ENCODE data around the gene BOC. TPM values are rescaled to one million over a fixed set of nuclear protein-coding genes. Genes with fewer than 3 reads are reported as not detected.

BOC gene
- polyA plus RNA-seq, 1 donor from 2014 or later = 0.53 TPM

GRCh38 chr3:113247068-113247467, 35.7 kb downstream of the BOC start:
- H3F3A ChIP-seq (ENCODE audit: insufficient read depth, low read length, poor library complexity, severe bottlenecking) = peaks cover 5% of the 10 kb centered on the region
- H3K4me3 ChIP-seq (ENCODE audit: low read length) = no peak overlapping the region
- H3K9ac ChIP-seq (ENCODE audit: low read length) = no peak overlapping the region
- H2AFZ ChIP-seq (ENCODE audit: low read depth, low read length) = no peak overlapping the region
- H3K27ac ChIP-seq (ENCODE audit: low read length) = no peak overlapping the region
- H3K9me2 ChIP-seq (ENCODE audit: insufficient read depth, low read length) = no peaks in the 10 kb centered on the region
- peaks cover 40% of the 10 kb centered on the region for H3K79me2 ChIP-seq (replicated peaks; ENCODE audit: insufficient read depth, low read length)
- H3K36me3 ChIP-seq (ENCODE audit: insufficient read depth, low read length) = no peaks in the 10 kb centered on the region
- H3K4me2 ChIP-seq (ENCODE audit: low read length) = no peak overlapping the region
- H3K27me3 ChIP-seq (ENCODE audit: insufficient read depth, low read depth, low read length) = no peaks in the 10 kb centered on the region
- H4K20me1 ChIP-seq (ENCODE audit: insufficient read depth) = no peaks in the 10 kb centered on the region
- TF ChIP-seq EZH2 (IDR thresholded peaks at IDR 0.05; ENCODE audit: borderline replicate concordance, insufficient read depth, low read length, poor library complexity, severe bottlenecking) (no peak), CTCF (IDR thresholded peaks at IDR 0.05; ENCODE audit: poor library complexity, severe bottlenecking) (no peak), SMC3 (conservative IDR thresholded peaks at IDR 0.05; ENCODE audit: poor library complexity) (no peak), EP300 (conservative IDR thresholded peaks at IDR 0.05; ENCODE audit: poor library complexity, severe bottlenecking) (no peak), TAF1 (IDR thresholded peaks at IDR 0.05; ENCODE audit: low read depth) (no peak), POLR2AphosphoS5 (IDR thresholded peaks at IDR 0.05) (no peak), REST (IDR thresholded peaks at IDR 0.05; ENCODE audit: borderline replicate concordance) (no peak)
- H3K9me3 ChIP-seq (ENCODE audit: low read length) = no peaks in the 10 kb centered on the region

- no peak overlapping the region for H3K4me2 ChIP-seq (ENCODE audit: low read length)
- no peak overlapping the region for H3K27ac ChIP-seq (ENCODE audit: low read length)
- TF ChIP-seq SMC3 (conservative IDR thresholded peaks at IDR 0.05; ENCODE audit: poor library complexity) (no peak), POLR2AphosphoS5 (IDR thresholded peaks at IDR 0.05) (no peak), EZH2 (IDR thresholded peaks at IDR 0.05; ENCODE audit: borderline replicate concordance, insufficient read depth, low read length, poor library complexity, severe bottlenecking) (no peak)
- H3K9ac ChIP-seq (ENCODE audit: low read length) = no peak overlapping the region
- H3K9me3 ChIP-seq (ENCODE audit: low read length) = no peaks in the 10 kb centered on the region
- no peak overlapping the region for H2AFZ ChIP-seq (ENCODE audit: low read depth, low read length)
- no peaks in the 10 kb centered on the region for H3K9me2 ChIP-seq (ENCODE audit: insufficient read depth, low read length)
- H3K36me3 ChIP-seq (ENCODE audit: insufficient read depth, low read length) = no peaks in the 10 kb centered on the region
- H4K20me1 ChIP-seq (ENCODE audit: insufficient read depth) = no peaks in the 10 kb centered on the region
- H3F3A ChIP-seq (ENCODE audit: insufficient read depth, low read length, poor library complexity, severe bottlenecking) = no peaks in the 10 kb centered on the region
- no peak overlapping the region for H3K4me3 ChIP-seq (ENCODE audit: low read length)
- H3K27me3 ChIP-seq (ENCODE audit: insufficient read depth, low read depth, low read length) = no peaks in the 10 kb centered on the region
- peaks cover 40% of the 10 kb centered on the region for H3K79me2 ChIP-seq (replicated peaks; ENCODE audit: insufficient read depth, low read length)
These were observed 36.5 kb downstream of the BOC start for GRCh38 chr3:113247675-113248458.

- Histone ChIP-seq H3K4me2 (ENCODE audit: low read length) (no peak overlapping the region), H3K9me2 (ENCODE audit: insufficient read depth, low read length) (no peaks in the 10 kb centered on the region), H4K20me1 (ENCODE audit: insufficient read depth) (no peaks in the 10 kb centered on the region), H2AFZ (ENCODE audit: low read depth, low read length) (no peak overlapping the region), H3K79me2 (replicated peaks; ENCODE audit: insufficient read depth, low read length) (peaks cover 37% of the 10 kb centered on the region), H3K9me3 (ENCODE audit: low read length) (no peaks in the 10 kb centered on the region), H3K4me3 (ENCODE audit: low read length) (no peak overlapping the region), H3K27ac (ENCODE audit: low read length) (no peak overlapping the region), H3F3A (ENCODE audit: insufficient read depth, low read length, poor library complexity, severe bottlenecking) (no peaks in the 10 kb centered on the region), H3K9ac (ENCODE audit: low read length) (no peak overlapping the region), H3K36me3 (ENCODE audit: insufficient read depth, low read length) (no peaks in the 10 kb centered on the region), H3K27me3 (ENCODE audit: insufficient read depth, low read depth, low read length) (no peaks in the 10 kb centered on the region)
- no peak for TF ChIP-seq EZH2 (IDR thresholded peaks at IDR 0.05; ENCODE audit: borderline replicate concordance, insufficient read depth, low read length, poor library complexity, severe bottlenecking)
- no peak for TF ChIP-seq RAD21 (conservative IDR thresholded peaks at IDR 0.05)
- no peak for TF ChIP-seq EP300 (conservative IDR thresholded peaks at IDR 0.05; ENCODE audit: poor library complexity, severe bottlenecking)
- TF ChIP-seq CTCF (IDR thresholded peaks at IDR 0.05; ENCODE audit: poor library complexity, severe bottlenecking) = no peak
- TF ChIP-seq SMC3 (conservative IDR thresholded peaks at IDR 0.05; ENCODE audit: poor library complexity) = no peak
- TF ChIP-seq POLR2AphosphoS5 (IDR thresholded peaks at IDR 0.05) = no peak
- TF ChIP-seq REST (IDR thresholded peaks at IDR 0.05; ENCODE audit: borderline replicate concordance) = no peak
- TF ChIP-seq TAF1 (IDR thresholded peaks at IDR 0.05; ENCODE audit: low read depth) = no peak
These were observed 37.8 kb downstream of the BOC start for GRCh38 chr3:113249111-113249510.

All from neural cell (in vitro differentiated cells).